ENCODE measurements around the gene TSPO.
"Not testable (repeated sequence)": the region's sequence is repeated elsewhere in the genome, so short reads cannot be mapped to it uniquely, and the experiment has no call there.

The TSPO gene

GRCh38 chr22:43131773-43132501, 19.4 kb upstream of the TSPO start:
- DNase-seq = no peak

GRCh38 chr22:43133401-43133800, 18.0 kb upstream of the TSPO start:
- DNase-seq = no peak

- DNase-seq = no peak
Observed at GRCh38 chr22:43134553-43134952, 16.8 kb upstream of the TSPO start.

- no peak for DNase-seq
Observed at GRCh38 chr22:43135565-43135964, 15.8 kb upstream of the TSPO start.

DNA sequence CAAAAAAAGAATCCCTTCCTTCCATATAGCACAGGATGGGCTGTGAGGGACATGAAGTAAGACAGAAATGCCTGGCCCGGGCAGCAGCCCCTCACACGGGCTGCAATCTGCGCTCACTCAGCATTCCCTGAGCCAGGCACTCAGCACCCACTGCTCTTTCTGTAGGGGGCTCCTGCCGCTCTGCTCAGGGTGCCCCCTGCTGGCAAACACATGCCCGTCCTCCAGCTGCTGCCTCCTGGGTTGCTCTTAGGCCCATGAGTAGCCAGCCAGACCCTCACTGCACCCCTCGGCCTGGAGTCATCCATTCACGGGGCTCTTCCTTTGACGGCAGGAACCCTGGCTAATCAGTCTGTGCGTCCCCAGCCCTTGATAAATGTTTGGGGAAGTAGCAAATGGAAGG, 15.1 kb upstream of the TSPO start:
- no peak for DNase-seq

DNA sequence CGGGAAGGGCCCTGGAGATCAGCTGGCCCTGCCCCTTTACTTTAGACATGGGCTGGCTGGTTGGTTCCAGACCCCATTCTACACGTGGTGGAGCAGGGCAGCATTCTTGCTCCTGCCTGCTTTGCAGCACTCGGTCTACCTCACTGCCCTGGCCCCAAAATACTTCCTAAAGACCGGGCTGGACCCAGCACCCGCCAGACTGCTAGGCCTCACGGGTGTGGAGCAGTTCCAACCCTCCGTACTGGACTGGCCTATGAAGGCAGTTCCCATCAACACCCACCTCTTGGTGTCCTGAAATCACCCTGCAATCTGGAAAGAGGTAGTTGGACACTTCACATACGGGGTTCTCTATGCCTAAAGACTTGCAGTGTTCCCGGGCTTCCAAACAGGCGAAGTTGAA, 14.6 kb upstream of the TSPO start:
- no peak for DNase-seq

- DNase-seq = peak; percentile 70
Observed at GRCh38 chr22:43142880-43143562, 8.3 kb upstream of the TSPO start, which contains the start of gene MCAT. Gene MCAT, minus strand, starts transcription at chr22:43143398. Its CDS starts 50 bp downstream, at chr22:43143348.

GRCh38 chr22:43144949-43145348, 6.4 kb upstream of the TSPO start:
- DNase-seq = no peak

DNA sequence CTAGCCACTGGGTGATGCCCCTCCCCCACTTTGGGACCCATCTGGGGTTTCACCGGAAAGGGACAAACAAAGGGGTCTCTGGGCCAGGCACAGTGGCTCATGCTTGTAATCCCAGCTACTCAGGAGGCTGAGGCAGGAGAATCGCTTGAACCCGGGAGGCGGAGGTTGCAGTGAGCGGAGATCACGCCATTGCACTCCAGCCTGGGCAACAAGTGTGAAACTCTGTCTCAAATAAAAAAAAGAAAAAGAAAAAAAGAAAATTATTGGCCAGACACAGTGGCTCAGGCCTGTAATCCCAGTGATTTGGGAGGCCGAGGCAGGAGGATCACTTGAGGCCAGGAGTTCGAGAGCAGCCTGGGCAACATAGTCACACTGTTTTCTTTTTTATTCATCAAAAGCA, 6.0 kb upstream of the TSPO start:
- DNase-seq = not testable (repeated sequence)

DNA sequence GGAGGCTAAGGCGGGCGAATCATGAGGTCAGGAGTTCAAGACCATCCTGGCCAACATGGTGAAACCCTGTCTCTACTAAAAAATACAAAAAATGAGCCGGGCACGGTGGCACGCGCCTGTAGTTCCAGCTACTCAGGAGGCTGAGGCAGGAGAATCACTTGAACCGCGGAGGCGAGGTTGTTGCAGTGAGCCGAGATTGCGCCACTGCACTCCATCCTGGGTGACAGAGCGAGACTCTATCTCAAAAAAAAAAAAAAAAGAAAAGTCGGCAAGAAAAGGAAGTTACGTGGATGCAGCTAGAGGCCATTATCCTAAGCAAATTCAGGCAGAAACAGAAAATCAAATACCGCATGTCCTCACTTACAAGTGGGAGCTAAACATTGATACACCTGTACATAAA, 5.0 kb upstream of the TSPO start:
- not testable (repeated sequence) for DNase-seq

- DNase-seq = no peak
Observed at GRCh38 chr22:43147821-43148220, 3.5 kb upstream of the TSPO start.

- DNase-seq = no peak
Observed at GRCh38 chr22:43148581-43148980, 2.8 kb upstream of the TSPO start.

- DNase-seq = no peak
Observed at GRCh38 chr22:43150731-43151206, 590 bp upstream of the TSPO start.

DNA sequence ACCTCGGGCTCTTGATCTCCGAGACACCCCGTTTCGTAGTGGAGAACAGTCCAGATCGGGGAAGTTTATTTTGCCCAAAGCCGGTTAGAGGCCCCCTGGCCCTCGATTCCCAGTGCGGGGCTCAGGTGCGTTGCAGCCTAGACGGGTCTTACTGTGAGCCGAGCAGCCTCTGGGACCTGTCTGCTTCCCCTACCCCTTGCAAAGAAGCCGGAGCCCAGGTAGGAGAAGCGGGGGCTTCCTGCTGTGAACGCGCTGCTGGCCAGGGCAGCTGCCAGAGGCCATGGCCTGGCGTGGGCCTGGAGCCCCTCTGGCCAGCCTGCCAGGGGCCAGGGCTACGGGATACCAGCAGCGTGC, 621 bp downstream of the TSPO start:
- DNase-seq = no peak

- DNase-seq = peak; percentile 35
Observed at GRCh38 chr22:43152357-43153071, 1.2 kb downstream of the TSPO start.

- no peak for DNase-seq
Observed at GRCh38 chr22:43153899-43154298, 2.5 kb downstream of the TSPO start.

DNA sequence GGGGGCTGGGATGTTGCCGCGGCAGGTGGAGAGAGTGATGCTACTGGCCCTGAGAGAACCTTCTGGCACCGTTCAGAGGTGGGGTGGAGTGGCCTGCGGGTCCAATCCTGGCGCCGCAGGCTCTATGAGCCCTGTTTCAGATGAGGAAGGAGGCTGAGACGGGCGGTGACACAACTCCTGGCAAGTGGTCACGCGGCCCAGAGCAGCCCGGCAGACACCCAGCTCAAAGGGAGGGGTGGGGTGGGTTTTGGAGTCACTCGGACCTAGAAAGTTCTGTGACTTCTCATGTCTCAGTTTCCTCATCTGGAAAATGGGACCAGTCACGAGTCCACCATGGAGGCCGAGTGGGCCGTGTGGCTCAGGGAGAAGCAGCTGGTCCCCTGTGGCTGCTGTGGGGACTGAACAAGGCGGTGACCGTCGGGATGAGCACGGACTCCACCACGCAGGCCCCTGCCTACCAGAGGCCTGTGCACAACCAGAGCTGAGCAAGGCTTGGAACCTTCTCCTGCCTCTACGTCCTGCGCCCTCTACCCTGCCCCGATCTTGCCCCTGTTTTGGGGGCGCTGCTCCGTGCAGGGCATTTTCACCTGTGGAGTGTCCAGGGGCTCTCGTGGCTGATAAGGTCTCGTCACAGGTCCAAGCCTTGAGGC, 3.7 kb downstream of the TSPO start:
- DNase-seq = no peak

GRCh38 chr22:43155789-43156188, 4.4 kb downstream of the TSPO start:
- no peak for DNase-seq

DNA sequence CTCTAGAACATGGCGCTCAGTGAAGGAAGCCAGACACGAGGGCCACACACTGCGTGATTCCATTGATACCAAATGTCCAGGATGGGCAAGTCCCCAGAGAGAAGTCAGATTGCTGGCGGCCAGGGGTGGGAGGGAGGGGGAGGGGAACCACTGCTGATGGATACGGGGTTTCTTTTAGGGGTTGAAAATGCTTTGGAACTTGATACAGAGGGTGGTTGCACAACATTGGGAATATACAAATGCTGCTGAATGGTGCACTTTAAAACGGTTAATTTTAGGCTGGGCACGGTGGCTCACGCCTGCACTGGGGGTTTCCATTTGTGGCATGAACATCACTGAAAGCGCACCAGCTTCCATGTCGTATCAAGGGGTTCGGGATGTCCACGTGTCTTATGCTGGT, 5.1 kb downstream of the TSPO start:
- no peak for DNase-seq

DNA sequence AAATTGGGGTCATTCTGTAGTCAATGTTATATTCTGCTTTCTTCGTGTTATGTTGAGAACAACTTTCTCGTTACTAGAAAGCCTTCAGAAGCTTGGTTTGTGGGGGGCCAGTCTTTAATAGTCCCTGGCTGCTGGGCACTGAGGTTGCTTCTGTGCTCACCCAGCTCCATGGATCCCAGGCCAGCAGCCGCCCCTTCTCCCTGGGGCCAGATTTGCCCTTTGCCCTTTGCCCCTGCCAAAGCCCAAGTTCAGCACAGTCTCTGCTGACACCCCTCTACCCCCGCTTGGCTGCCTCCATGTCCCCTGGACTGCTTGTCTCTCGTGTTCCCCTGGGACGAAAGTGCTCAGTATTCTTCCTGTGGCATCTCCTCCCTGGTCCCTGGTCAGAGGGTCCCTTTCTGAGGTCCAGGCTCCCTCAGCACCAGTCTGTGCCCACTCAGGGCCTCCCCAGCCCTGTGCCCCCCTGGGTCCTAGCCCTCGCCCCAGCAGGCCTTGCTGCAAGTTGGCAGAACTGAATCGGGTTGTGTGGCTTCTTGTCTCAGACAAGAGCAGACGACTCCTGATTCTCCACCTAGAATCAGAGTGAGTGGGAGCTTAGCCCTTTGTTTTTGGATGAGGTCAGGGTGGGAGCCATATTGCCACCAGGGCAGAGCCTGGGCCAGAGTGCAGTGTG, 6.7 kb downstream of the TSPO start:
- no peak for DNase-seq

- no peak for DNase-seq
Observed at GRCh38 chr22:43158778-43159483, 7.6 kb downstream of the TSPO start.
